ENCODE data around the gene CENPO.
A peak's percentile ranks its signal among the peaks of the same experiment; 100 is the strongest.

CENPO gene

DNA sequence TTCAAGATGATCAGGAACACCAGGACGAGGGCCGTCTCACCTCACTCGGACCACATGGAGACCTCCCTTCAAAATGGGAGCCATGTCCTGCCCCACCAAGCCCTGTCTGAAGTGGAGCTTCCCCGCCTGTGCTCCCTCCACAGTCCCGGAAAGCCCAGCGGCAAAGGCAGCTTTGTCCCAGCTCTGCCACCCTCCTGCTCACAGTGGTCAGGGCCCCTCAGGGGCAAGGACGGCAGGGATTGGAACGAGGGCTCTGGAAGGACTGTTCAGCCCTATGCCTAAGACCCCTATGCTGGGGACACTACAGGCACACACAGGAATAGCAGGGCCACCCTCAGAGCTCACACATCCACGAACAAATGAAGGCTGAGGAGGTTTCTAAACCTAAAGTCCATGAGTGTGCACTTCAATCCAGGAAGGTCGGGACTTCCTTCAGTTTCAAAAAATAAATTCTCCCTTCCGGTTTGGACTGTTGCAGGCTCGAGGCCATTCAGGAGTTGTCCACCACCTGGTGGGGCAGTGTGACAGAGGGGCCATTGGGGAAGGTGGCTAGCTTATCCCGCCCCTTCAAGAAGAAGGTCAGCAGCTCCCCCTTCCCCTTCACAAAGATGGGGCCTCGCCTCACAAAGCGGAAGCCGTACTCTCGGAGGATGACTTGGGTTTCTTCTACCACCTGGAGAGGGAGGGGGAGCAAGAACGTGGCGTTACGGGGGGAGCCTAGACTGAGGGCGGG is 26.4 kb downstream of the CENPO start:
- no peak for DNase-seq
- H3K36me3 ChIP-seq: peaks cover 79% of the 10 kb centered on the region

GRCh38 chr2:24820175-24820513 is 26.9 kb downstream of the CENPO start:
- Histone ChIP-seq H3K4me1 (no peaks in the 10 kb centered on the region), H3K36me3 (peaks cover 73% of the 10 kb centered on the region), H3K9me3 (no peaks in the 10 kb centered on the region), H3K27me3 (no peaks in the 10 kb centered on the region), H3K4me3 (ENCODE audit: low read depth, low read length) (no peak overlapping the region)
- peak; percentile 6 for DNase-seq
- no peak for TF ChIP-seq CTCF (IDR thresholded peaks at IDR 0.05; ENCODE audit: low read depth, low read length)

More for the DNA sequence above, 26.4 kb downstream of the CENPO start:
- H3K9me3 ChIP-seq: no peaks in the 10 kb centered on the region
- H3K27me3 ChIP-seq: no peaks in the 10 kb centered on the region
- TF ChIP-seq CTCF (IDR thresholded peaks at IDR 0.05; ENCODE audit: low read depth, low read length): no peak
- no peaks in the 10 kb centered on the region for H3K4me1 ChIP-seq
- H3K4me3 ChIP-seq (ENCODE audit: low read depth, low read length): no peak overlapping the region

DNA sequence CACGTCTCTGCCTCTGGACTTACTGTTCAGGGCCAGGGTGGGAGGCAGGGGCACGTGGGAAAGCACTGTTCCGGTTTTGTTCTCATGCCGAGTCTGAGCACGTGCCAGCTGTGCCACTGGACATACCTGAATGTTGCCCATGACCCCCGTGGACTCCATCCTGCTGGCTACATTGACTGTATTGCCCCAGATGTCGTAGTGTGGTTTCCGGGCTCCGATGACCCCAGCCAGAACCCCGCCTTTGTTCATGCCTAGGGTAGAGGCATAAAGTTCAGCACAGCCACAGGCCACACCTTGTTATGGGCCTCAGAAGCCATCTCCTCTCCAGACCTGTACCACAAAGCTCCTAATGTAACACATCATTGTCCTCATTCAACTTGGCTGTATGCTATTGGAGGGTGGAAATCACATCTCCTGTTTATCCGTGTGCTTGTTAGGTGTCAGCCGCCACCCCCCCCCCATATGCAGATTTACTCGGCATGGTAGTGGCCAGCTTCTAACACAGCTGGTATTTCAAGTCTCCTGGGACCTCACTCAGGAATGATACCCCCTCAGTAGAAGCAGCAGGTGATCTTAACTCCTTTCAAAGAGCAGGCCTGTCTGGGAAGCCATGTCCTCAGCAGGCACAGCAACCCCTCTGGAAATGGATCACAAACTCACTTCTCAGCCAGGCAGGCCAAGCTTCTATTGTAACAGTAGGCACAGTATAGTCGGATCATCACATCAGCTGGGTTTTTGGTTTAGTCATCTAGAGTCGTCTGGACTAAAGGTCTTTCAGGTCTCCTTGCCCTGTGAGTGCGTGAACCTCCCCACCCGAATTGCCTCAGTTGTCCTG is 27.6 kb downstream of the CENPO start:
- peaks cover 67% of the 10 kb centered on the region for H3K36me3 ChIP-seq
- no peak for DNase-seq
- no peaks in the 10 kb centered on the region for H3K27me3 ChIP-seq
- H3K4me3 ChIP-seq (ENCODE audit: low read depth, low read length): no peak overlapping the region
- no peaks in the 10 kb centered on the region for H3K9me3 ChIP-seq
- no peaks in the 10 kb centered on the region for H3K4me1 ChIP-seq
- 0 out of 2 replicates have a peak, but pooled peaks have one; percentile 3 for TF ChIP-seq CTCF (IDR thresholded peaks at IDR 0.05; ENCODE audit: low read depth, low read length)

DNA sequence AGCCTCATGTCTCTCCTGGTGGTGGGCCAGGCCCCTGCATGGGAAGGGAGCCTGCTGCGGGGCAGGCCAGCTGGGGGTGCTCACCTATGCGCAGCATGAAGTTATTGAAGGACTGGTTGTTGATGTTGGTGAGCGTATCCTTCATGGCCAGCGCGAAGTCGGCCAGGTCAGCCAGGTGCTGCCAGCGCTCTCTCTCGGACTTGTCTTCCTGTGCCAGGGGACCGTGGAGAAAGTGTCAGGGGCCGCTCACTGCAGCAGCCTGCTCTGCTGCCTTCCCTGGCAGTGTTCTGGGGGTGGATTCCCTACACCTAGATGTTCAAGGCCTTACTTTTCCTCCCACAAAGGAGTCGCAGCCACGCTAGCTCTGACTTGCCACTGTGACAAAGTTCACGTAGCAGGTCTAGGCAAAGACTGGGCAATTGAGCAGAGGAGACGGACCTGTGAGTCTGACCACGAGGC is 28.2 kb downstream of the CENPO start:
- TF ChIP-seq CTCF (IDR thresholded peaks at IDR 0.05; ENCODE audit: low read depth, low read length): no peak
- Histone ChIP-seq H3K36me3 (peaks cover 60% of the 10 kb centered on the region), H3K9me3 (no peaks in the 10 kb centered on the region), H3K4me3 (ENCODE audit: low read depth, low read length) (no peak overlapping the region), H3K4me1 (no peaks in the 10 kb centered on the region), H3K27me3 (no peaks in the 10 kb centered on the region)
- no peak for DNase-seq

DNA sequence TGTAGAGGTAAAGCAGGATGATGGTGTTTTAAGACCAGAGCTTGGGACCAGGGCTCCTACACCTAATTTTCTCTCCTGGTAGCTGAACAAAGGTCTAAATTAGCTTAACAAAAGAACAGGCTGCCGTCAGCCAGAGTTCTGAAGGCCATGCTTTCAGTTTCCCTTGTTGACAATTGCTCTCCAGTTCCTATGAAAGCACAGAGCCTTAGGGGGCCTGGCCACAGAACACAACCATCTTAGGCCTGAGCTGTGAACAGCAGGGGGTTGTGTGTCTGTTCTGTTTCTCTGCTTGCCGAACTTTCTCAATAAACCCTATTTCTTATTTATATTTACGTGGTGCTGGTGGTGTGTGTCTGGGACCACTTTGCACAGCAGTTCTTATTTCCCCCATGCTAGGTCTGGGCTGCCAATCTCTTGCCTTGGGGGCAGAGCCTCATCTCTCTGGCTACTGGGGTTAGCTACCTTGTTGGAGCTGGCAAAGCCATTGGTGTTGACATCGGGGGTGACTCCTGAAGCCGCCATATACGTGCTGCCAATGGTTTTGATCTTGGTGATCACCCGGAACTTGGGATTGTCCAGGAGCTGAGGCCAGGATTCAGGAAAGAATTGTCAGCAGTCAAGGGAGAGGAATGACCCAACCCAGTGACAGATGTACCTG is 29.0 kb downstream of the CENPO start:
- DNase-seq: no peak
- Histone ChIP-seq H3K9me3 (no peaks in the 10 kb centered on the region), H3K27me3 (no peaks in the 10 kb centered on the region), H3K4me1 (no peaks in the 10 kb centered on the region), H3K36me3 (peaks cover 53% of the 10 kb centered on the region), H3K4me3 (ENCODE audit: low read depth, low read length) (no peak overlapping the region)
- no peak for TF ChIP-seq CTCF (IDR thresholded peaks at IDR 0.05; ENCODE audit: low read depth, low read length)
